Astrocyte (in vitro differentiated cells and primary cell): Measurements from ENCODE around the gene CHADL.

Experiments
- CTCF ChIP-seq: IDR thresholded peaks from 2 replicates; pipeline ENCODE4 v1.5.1; 2011; ENCODE audit warnings: low read depth, mild to moderate bottlenecking, inconsistent platforms, low read length, moderate library complexity; ENCODE audit not compliant: insufficient read depth
- EZH2 ChIP-seq: IDR thresholded peaks from 2 replicates; pipeline ENCODE4 v1.6.1; 2012; ENCODE audit warnings: mild to moderate bottlenecking, low read length, inconsistent platforms; ENCODE audit not compliant: insufficient read depth

DNA sequence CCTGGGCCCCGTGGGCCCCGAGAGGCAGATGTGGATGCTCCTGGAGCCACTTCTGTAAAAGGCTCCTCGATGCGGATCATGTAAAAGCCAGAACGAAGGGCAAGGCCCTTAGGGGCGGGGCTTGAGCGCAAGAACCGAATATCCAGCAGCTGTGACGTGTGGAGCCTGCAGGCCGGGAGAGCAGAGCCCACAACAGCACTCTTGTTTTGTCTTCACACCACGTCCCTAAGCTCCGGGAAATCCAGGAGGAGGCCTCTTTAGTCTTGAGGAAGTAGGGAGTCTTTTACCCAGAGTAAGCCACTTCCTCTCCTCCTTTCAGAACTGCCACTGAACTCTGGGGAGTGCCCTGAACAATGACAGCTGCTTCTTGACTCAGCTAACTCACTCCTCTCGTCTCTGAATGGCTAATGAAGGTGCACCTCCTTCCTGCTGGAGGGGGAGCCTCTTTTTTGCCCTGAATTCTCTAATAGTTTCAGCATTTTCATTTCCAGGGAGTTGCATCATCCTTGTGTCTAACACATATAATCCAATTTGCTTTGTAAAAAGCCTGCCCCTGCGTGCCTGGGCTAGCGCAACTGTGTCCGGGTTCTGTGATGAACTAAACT is 23.1 kb downstream of the CHADL start:
- TF ChIP-seq CTCF (no peak), EZH2 (no peak)
